HG03354 (cell line): ENCODE data around the gene PRR36.
"Not testable (repeated sequence)": the region's sequence is repeated elsewhere in the genome, so short reads cannot be mapped to it uniquely, and the experiment has no call there.

ENCODE experiments used
- ATAC-seq: cut with Tn5 transposase; IDR thresholded peaks from one replicate; pipeline ENCODE4 v1.9.1; 2021; ENCODE audit warnings: mild to moderate bottlenecking; ENCODE audit not compliant: unreplicated experiment, poor library complexity, severe bottlenecking

PRR36 gene

GRCh38 chr19:7900931-7901330 is 26.7 kb upstream of the PRR36 start:
- no peak for ATAC-seq

GRCh38 chr19:7900401-7900870 is 26.2 kb upstream of the PRR36 start:
- ATAC-seq, result no peak

GRCh38 chr19:7899751-7900378 is 25.7 kb upstream of the PRR36 start:
- ATAC-seq, result no peak

- no peak for ATAC-seq
Measured at GRCh38 chr19:7898967-7899366, 24.8 kb upstream of the PRR36 start.

GRCh38 chr19:7897292-7897691 is 23.1 kb upstream of the PRR36 start:
- ATAC-seq, result no peak

- ATAC-seq, result no peak
Measured at GRCh38 chr19:7895565-7895964, 21.4 kb upstream of the PRR36 start.

- ATAC-seq, result no peak
Measured at GRCh38 chr19:7894612-7895309, 20.6 kb upstream of the PRR36 start.

- not testable (repeated sequence) for ATAC-seq
Measured at GRCh38 chr19:7893362-7894101, 19.3 kb upstream of the PRR36 start.

GRCh38 chr19:7888826-7889217 is 14.6 kb upstream of the PRR36 start:
- ATAC-seq, result no peak

- no peak for ATAC-seq
Measured at GRCh38 chr19:7888145-7888825, 14.1 kb upstream of the PRR36 start, which contains the start of gene LRRC8E. TSS of gene LRRC8E (plus strand) at chr19:7888510. CDS start at chr19:7895604, 7,094 bp downstream.

GRCh38 chr19:7887408-7888144 is 13.4 kb upstream of the PRR36 start:
- ATAC-seq, result no peak

- no peak for ATAC-seq
Measured at GRCh38 chr19:7885818-7886217, 11.6 kb upstream of the PRR36 start.

- ATAC-seq, result no peak
Measured at GRCh38 chr19:7883796-7884570, 9.8 kb upstream of the PRR36 start.

GRCh38 chr19:7883105-7883504 is 8.9 kb upstream of the PRR36 start:
- ATAC-seq, result no peak

GRCh38 chr19:7881910-7882309 is 7.7 kb upstream of the PRR36 start:
- no peak for ATAC-seq

- ATAC-seq, result no peak
Measured at GRCh38 chr19:7879836-7880235, 5.6 kb upstream of the PRR36 start.

GRCh38 chr19:7879111-7879807 is 5.1 kb upstream of the PRR36 start:
- ATAC-seq, result no peak

GRCh38 chr19:7877249-7877836 is 3.2 kb upstream of the PRR36 start:
- no peak for ATAC-seq
